ENCODE data around the gene DDX5.

DDX5 gene

GRCh38 chr17:64503341-64503740 lies 2.7 kb downstream of the DDX5 start:
- H3K4me1 ChIP-seq = peaks cover 20% of the 10 kb centered on the region
- H3K36me3 ChIP-seq (ENCODE audit: control insufficient read depth, insufficient read depth, low read length) = no peaks in the 10 kb centered on the region
- no peaks in the 10 kb centered on the region for H3K9me3 ChIP-seq (ENCODE audit: control insufficient read depth, low read length)
- H3K79me2 ChIP-seq = peaks cover 42% of the 10 kb centered on the region
- H3K27me3 ChIP-seq (ENCODE audit: control insufficient read depth, insufficient read depth, low read length) = no peaks in the 10 kb centered on the region
- H3K4me3 ChIP-seq (ENCODE audit: low read depth, low read length) = no peak overlapping the region
- no peak overlapping the region for H3K27ac ChIP-seq
- no peak for TF ChIP-seq CTCF (IDR thresholded peaks at IDR 0.05)
- H3K9ac ChIP-seq = no peak overlapping the region
- H3K4me2 ChIP-seq (ENCODE audit: low read length) = no peak overlapping the region
- no peak overlapping the region for H2AFZ ChIP-seq

- Histone ChIP-seq H3K4me3 (ENCODE audit: low read depth, low read length) (no peak overlapping the region), H3K4me1 (peaks cover 15% of the 10 kb centered on the region), H3K27ac (no peak overlapping the region), H3K27me3 (ENCODE audit: control insufficient read depth, insufficient read depth, low read length) (no peaks in the 10 kb centered on the region), H3K9me3 (ENCODE audit: control insufficient read depth, low read length) (no peaks in the 10 kb centered on the region), H2AFZ (no peak overlapping the region), H3K9ac (no peak overlapping the region), H3K4me2 (ENCODE audit: low read length) (no peak overlapping the region), H3K36me3 (ENCODE audit: control insufficient read depth, insufficient read depth, low read length) (no peaks in the 10 kb centered on the region), H3K79me2 (peaks cover 37% of the 10 kb centered on the region)
- TF ChIP-seq CTCF (IDR thresholded peaks at IDR 0.05) = no peak
These were observed 3.3 kb downstream of the DDX5 start for GRCh38 chr17:64502809-64503208.

- no peak overlapping the region for H2AFZ ChIP-seq
These were observed 4.1 kb downstream of the DDX5 start for GRCh38 chr17:64502021-64502420.

GRCh38 chr17:64500862-64501765 lies 5.0 kb downstream of the DDX5 start:
- Histone ChIP-seq H3K9me3 (ENCODE audit: control insufficient read depth, low read length) (no peaks in the 10 kb centered on the region), H3K27me3 (ENCODE audit: control insufficient read depth, insufficient read depth, low read length) (no peaks in the 10 kb centered on the region), H3K4me1 (peaks cover 19% of the 10 kb centered on the region), H2AFZ (no peak overlapping the region), H3K9ac (no peak overlapping the region), H3K27ac (no peak overlapping the region), H3K4me3 (ENCODE audit: low read depth, low read length) (no peak overlapping the region), H3K36me3 (ENCODE audit: control insufficient read depth, insufficient read depth, low read length) (no peaks in the 10 kb centered on the region), H3K4me2 (ENCODE audit: low read length) (no peak overlapping the region), H3K79me2 (peaks cover 36% of the 10 kb centered on the region)
- TF ChIP-seq CTCF (IDR thresholded peaks at IDR 0.05) = no peak

More at GRCh38 chr17:64502021-64502420, 4.1 kb downstream of the DDX5 start:
- H3K4me2 ChIP-seq (ENCODE audit: low read length) = no peak overlapping the region
- peak overlapping the region; percentile 5 for H3K27ac ChIP-seq
- H3K9ac ChIP-seq = no peak overlapping the region
- no peaks in the 10 kb centered on the region for H3K9me3 ChIP-seq (ENCODE audit: control insufficient read depth, low read length)
- H3K4me1 ChIP-seq = peaks cover 19% of the 10 kb centered on the region
- no peak for TF ChIP-seq CTCF (IDR thresholded peaks at IDR 0.05)
- H3K4me3 ChIP-seq (ENCODE audit: low read depth, low read length) = no peak overlapping the region
- peaks cover 34% of the 10 kb centered on the region for H3K79me2 ChIP-seq
- H3K36me3 ChIP-seq (ENCODE audit: control insufficient read depth, insufficient read depth, low read length) = no peaks in the 10 kb centered on the region
- no peaks in the 10 kb centered on the region for H3K27me3 ChIP-seq (ENCODE audit: control insufficient read depth, insufficient read depth, low read length)

GRCh38 chr17:64500487-64500859 lies 5.6 kb downstream of the DDX5 start:
- H3K9me3 ChIP-seq (ENCODE audit: control insufficient read depth, low read length) = no peaks in the 10 kb centered on the region
- no peak overlapping the region for H3K4me3 ChIP-seq (ENCODE audit: low read depth, low read length)
- H2AFZ ChIP-seq = no peak overlapping the region
- no peaks in the 10 kb centered on the region for H3K36me3 ChIP-seq (ENCODE audit: control insufficient read depth, insufficient read depth, low read length)
- TF ChIP-seq CTCF (IDR thresholded peaks at IDR 0.05) = no peak
- H3K27me3 ChIP-seq (ENCODE audit: control insufficient read depth, insufficient read depth, low read length) = no peaks in the 10 kb centered on the region
- peaks cover 35% of the 10 kb centered on the region for H3K79me2 ChIP-seq
- peaks cover 19% of the 10 kb centered on the region for H3K4me1 ChIP-seq
- H3K9ac ChIP-seq = no peak overlapping the region
- H3K27ac ChIP-seq = no peak overlapping the region
- no peak overlapping the region for H3K4me2 ChIP-seq (ENCODE audit: low read length)
